Activated CD8-positive, alpha-beta memory T cell treated with anti-CD3 and anti-CD28 coated beads, Interleukin-2, amount 10 ng/mL, durations not matched to agents 7 days and 5 days (primary cell): ENCODE measurements around the gene AFG1L. TPM values are rescaled to one million over a fixed set of nuclear protein-coding genes. Genes with fewer than 3 reads are reported as not detected.

Experiments
- ATAC-seq: fragments of 150-1000 bp; cut with Tn5 transposase; one replicate; pipeline ENCODE4 v1.10.0; 2021; ENCODE audit warnings: moderate library complexity
- CTCF ChIA-PET: fragments of 350-600 bp; sonication (Branson Sonifier 250); formaldehyde crosslinking; loops from one replicate; lab custom pipeline; 2021; ENCODE audit warnings: antibody characterized with exemption; lab: Charles Lee
- DNase-seq: peaks from one replicate; pipeline ENCODE4 v3.0.0-alpha.2; 2020
- H3K27ac Mint-ChIP-seq: one replicate; pipeline ENCODE4 v1.8.0; 2021; ENCODE audit warnings: mild to moderate bottlenecking, mixed read lengths
- H3K27me3 Mint-ChIP-seq: one replicate; pipeline ENCODE4 v1.8.0; 2021; ENCODE audit warnings: mixed read lengths
- H3K36me3 Mint-ChIP-seq: one replicate; pipeline ENCODE4 v1.8.0; 2021; ENCODE audit warnings: mild to moderate bottlenecking, mixed read lengths
- H3K4me1 Mint-ChIP-seq: one replicate; pipeline ENCODE4 v1.8.0; 2021; ENCODE audit warnings: mixed read lengths
- H3K4me3 Mint-ChIP-seq: one replicate; pipeline ENCODE4 v1.8.0; 2021; ENCODE audit warnings: mild to moderate bottlenecking, moderate library complexity, mixed read lengths
- H3K9me3 Mint-ChIP-seq: one replicate; pipeline ENCODE4 v1.8.0; 2022; ENCODE audit warnings: low read depth, mixed read lengths
- total RNA-seq, 2 experiments: library from RNA; stranded (reverse); gene quantifications; one replicate each; pipeline ENCODE4 v1.2.3, GENCODE V29; 2021

AFG1L gene
- total RNA-seq, 2 experiments from 2014 or later = 3.9 to 8.9 TPM

- peaks cover 2% of the 10 kb centered on the region for H3K9me3 Mint-ChIP-seq
- CTCF ChIA-PET = interaction anchor here (1.2 to 8.9 kb wide), 11 partner anchors 15 to 535 kb away, joined by 3 to 115 read pairs (median 7); partner anchors contain the start of gene ARMC2
- H3K4me3 Mint-ChIP-seq = no peak overlapping the region
- DNase-seq (no peak), ATAC-seq (no peak)
- H3K4me1 Mint-ChIP-seq = peaks cover 19% of the 10 kb centered on the region
- H3K27ac Mint-ChIP-seq = no peak overlapping the region
- peaks cover 16% of the 10 kb centered on the region for H3K27me3 Mint-ChIP-seq
- H3K36me3 Mint-ChIP-seq = peaks cover 2% of the 10 kb centered on the region
These were observed 248.5 kb downstream of the AFG1L start for GRCh38 chr6:108543175-108543940.

DNA sequence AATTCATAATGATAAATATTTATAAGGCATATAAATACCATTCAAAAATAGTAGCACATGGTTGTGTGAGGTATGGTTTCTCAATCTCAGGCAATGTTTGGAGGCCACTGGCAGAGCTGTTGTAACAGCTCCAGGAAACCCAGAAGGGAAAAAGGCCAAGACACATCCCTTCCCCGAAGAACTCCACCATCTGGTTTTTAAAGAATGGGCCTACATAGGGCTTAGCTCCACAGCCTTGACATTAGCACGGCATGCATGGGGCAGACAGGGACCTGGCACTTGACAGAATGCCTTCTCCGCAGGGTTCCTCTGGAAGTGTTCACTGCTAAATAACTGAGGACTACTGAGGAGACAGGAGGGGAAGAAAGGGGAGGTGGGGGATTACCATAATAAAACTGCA, 249.8 kb downstream of the AFG1L start:
- H3K4me1 Mint-ChIP-seq = peaks cover 19% of the 10 kb centered on the region
- peaks cover under 1% of the 10 kb centered on the region for H3K36me3 Mint-ChIP-seq
- H3K27me3 Mint-ChIP-seq = peaks cover 15% of the 10 kb centered on the region
- no peak for DNase-seq
- CTCF ChIA-PET = interaction anchor here (0.8 to 8.9 kb wide), 4 partner anchors 239 to 529 kb away, joined by 3 to 115 read pairs (median 6); no protein-coding TSS in a partner anchor
- ATAC-seq = no peak
- no peak overlapping the region for H3K27ac Mint-ChIP-seq
- no peak overlapping the region for H3K4me3 Mint-ChIP-seq
- H3K9me3 Mint-ChIP-seq = peaks cover under 1% of the 10 kb centered on the region

DNA sequence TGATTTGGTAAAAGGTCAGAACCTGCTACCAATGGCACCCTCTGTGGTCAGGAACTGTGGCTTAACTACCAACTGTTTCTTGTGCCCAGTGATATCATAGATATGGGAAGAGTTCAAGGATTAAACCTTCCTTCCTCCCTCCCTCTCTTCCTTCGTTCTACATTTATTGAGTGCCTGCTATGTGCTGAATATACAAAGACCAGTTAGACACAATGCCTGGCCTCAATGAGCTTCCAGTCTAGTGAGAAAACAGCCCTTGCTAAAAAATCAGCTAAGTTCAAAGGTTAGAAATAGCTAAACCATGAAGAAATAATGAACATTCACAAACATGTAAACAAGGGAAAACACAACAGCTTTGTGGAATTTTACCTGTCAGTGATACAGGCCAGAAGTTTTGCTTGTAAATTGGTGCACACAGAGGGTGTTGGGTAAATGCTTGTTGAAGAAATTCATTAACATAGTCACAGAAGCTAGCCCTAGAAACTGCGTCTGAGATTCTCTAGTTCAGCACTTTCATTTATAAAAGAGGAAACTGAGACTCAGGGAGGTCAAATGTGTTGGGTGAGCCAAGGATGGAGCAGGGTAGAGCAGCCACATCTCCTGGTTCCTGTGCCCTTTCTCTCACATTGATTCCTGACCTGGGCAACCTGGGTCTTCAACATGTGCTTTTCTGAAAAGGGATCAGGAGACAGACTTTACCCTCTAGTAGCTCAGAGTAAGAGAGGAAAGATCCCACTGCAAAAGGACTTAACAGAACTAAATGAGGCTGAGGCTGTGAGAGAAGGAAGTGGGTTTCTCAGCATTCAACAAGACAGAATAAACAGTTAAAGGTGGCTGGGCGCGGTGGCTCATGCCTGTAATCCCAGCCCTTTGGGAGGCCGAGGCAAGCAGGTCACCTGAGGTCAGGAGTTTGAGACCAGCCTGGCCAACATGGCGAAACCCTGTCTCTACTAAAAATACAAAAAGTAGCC, 251.5 kb downstream of the AFG1L start:
- Mint-ChIP-seq H3K27me3 (peaks cover 6% of the 10 kb centered on the region), H3K9me3 (no peaks in the 10 kb centered on the region), H3K4me3 (no peak overlapping the region), H3K4me1 (peaks cover 19% of the 10 kb centered on the region), H3K36me3 (no peaks in the 10 kb centered on the region), H3K27ac (peak overlapping the region; percentile 69)
- ATAC-seq = no peak
- no peak for DNase-seq
- CTCF ChIA-PET = interaction anchor here (1.1 to 8.9 kb wide), 8 partner anchors 11 to 527 kb away, joined by 3 to 115 read pairs (median 6); partner anchors contain the start of gene ARMC2

DNA sequence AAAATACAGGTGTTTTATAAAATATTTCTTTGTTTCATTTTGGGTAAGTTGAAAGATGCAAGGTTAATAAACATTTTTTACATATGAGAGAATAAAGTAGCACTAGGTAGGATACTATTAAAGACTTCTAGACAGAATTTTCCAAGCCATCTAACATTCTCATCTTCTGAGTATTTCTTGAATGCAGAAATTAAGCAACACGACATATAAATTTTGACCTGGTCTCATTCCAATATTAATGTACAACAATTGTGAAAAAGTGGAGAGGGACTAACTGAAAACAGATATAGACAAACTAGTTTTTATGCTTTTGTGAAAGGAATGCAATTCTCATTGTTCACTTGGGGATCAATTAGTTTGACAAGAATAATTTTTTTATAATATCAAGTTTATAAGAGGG, 254.4 kb downstream of the AFG1L start:
- Mint-ChIP-seq H3K27ac (no peak overlapping the region), H3K27me3 (peaks cover 5% of the 10 kb centered on the region), H3K36me3 (no peaks in the 10 kb centered on the region), H3K9me3 (no peaks in the 10 kb centered on the region), H3K4me1 (peaks cover 11% of the 10 kb centered on the region), H3K4me3 (no peak overlapping the region)
- no peak for DNase-seq
- ATAC-seq = no peak
- CTCF ChIA-PET = no interaction called here

DNA sequence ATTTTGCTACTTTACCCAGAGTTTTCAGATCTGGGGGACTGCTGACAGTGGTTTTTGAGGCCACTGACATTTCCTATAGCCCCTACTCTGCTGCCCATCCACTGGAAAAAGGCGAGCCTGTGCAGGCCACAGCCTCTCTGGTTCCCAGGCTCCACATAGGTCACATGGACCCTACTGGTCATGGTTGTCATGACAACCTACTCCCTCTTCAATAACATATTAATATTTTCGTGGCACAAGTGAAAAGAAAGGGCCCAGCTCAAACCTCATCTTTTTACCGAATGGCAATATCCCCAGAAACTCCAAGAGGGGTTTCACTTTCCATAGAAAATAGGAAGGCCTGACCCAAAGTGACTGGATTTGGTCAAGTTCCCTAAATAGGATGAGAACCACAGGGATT, 254.9 kb downstream of the AFG1L start:
- peaks cover 11% of the 10 kb centered on the region for H3K4me1 Mint-ChIP-seq
- H3K27ac Mint-ChIP-seq = no peak overlapping the region
- H3K4me3 Mint-ChIP-seq = no peak overlapping the region
- no peaks in the 10 kb centered on the region for H3K36me3 Mint-ChIP-seq
- ATAC-seq (no peak), DNase-seq (no peak)
- H3K27me3 Mint-ChIP-seq = peaks cover 5% of the 10 kb centered on the region
- H3K9me3 Mint-ChIP-seq = no peaks in the 10 kb centered on the region
- CTCF ChIA-PET = interaction anchor here (1.8 kb wide), 1 partner anchor 8 kb away, joined by 8 read pairs; no protein-coding TSS in a partner anchor

- no peaks in the 10 kb centered on the region for H3K9me3 Mint-ChIP-seq
- CTCF ChIA-PET = interaction anchor here (1.8 kb wide), 1 partner anchor 9 kb away, joined by 8 read pairs; no protein-coding TSS in a partner anchor
- H3K27ac Mint-ChIP-seq = no peak overlapping the region
- no peak for DNase-seq
- H3K36me3 Mint-ChIP-seq = no peaks in the 10 kb centered on the region
- H3K27me3 Mint-ChIP-seq = peaks cover 8% of the 10 kb centered on the region
- no peak for ATAC-seq
- no peak overlapping the region for H3K4me3 Mint-ChIP-seq
- H3K4me1 Mint-ChIP-seq = peaks cover 11% of the 10 kb centered on the region
These were observed 255.4 kb downstream of the AFG1L start for GRCh38 chr6:108550256-108550655.

DNA sequence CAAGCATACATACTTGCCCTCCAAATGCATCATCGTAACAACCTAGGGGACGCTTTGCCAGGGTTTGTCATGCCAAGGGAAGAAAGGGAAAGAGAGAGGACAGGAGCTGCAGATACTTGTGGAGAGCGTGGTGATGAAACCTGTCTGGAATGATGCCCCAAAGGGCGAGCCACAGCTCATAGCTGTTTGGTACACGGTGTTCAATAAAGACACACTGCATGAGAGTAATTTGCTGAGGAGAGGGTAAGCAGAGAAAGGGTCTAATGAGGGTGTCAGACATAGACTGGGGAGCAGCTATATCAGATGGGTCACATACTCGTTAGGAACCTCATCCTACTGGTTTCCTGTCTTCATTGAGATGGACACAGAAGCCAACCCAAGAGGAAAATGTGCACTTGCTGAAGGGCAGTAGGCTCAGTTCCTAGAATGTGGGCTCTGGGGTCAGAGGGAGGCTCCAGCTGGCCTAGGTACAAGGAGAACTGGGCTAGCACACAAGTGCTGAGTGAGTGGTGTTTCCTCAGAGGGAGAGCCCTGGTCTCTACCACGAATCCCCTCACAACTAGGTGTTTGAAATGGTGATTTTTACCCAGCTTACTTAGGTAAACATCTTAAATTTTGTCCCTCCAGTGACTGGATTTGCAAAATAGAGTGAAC, 260.7 kb downstream of the AFG1L start:
- Mint-ChIP-seq H3K27me3 (peaks cover 22% of the 10 kb centered on the region), H3K4me1 (peaks cover 12% of the 10 kb centered on the region), H3K36me3 (no peaks in the 10 kb centered on the region), H3K9me3 (no peaks in the 10 kb centered on the region), H3K27ac (no peak overlapping the region), H3K4me3 (no peak overlapping the region)
- ATAC-seq (no peak), DNase-seq (no peak)
- CTCF ChIA-PET = interaction anchor here (0.6 to 3.2 kb wide), 3 partner anchors 14 to 280 kb away, joined by 4 to 17 read pairs (median 4); no protein-coding TSS in a partner anchor

GRCh38 chr6:108556250-108556649, 261.4 kb downstream of the AFG1L start:
- Mint-ChIP-seq H3K27ac (no peak overlapping the region), H3K9me3 (no peaks in the 10 kb centered on the region), H3K36me3 (no peaks in the 10 kb centered on the region), H3K4me3 (no peak overlapping the region), H3K27me3 (peaks cover 22% of the 10 kb centered on the region), H3K4me1 (peaks cover 12% of the 10 kb centered on the region)
- ATAC-seq (no peak), DNase-seq (no peak)
- CTCF ChIA-PET = interaction anchor here (0.9 to 1.4 kb wide), 2 partner anchors 9 to 280 kb away, joined by 3 to 4 read pairs; no protein-coding TSS in a partner anchor

GRCh38 chr6:108556866-108557493, 262.1 kb downstream of the AFG1L start:
- H3K27ac Mint-ChIP-seq = peak overlapping the region; percentile 28
- H3K9me3 Mint-ChIP-seq = no peaks in the 10 kb centered on the region
- CTCF ChIA-PET = interaction anchor here (0.9 to 2.5 kb wide), 5 partner anchors 8 to 336 kb away, joined by 3 to 9 read pairs (median 6); no protein-coding TSS in a partner anchor
- peaks cover 4% of the 10 kb centered on the region for H3K36me3 Mint-ChIP-seq
- ATAC-seq (no peak), DNase-seq (no peak)
- peak overlapping the region; percentile 91 for H3K4me3 Mint-ChIP-seq
- peaks cover 15% of the 10 kb centered on the region for H3K4me1 Mint-ChIP-seq
- peaks cover 22% of the 10 kb centered on the region for H3K27me3 Mint-ChIP-seq

GRCh38 chr6:108557494-108558371, 262.9 kb downstream of the AFG1L start:
- Mint-ChIP-seq H3K9me3 (no peaks in the 10 kb centered on the region), H3K4me1 (peaks cover 23% of the 10 kb centered on the region), H3K27me3 (peaks cover 24% of the 10 kb centered on the region), H3K36me3 (peaks cover 11% of the 10 kb centered on the region), H3K4me3 (peak overlapping the region; percentile 91), H3K27ac (peak overlapping the region; percentile 95)
- CTCF ChIA-PET = interaction anchor here (0.8 to 2.5 kb wide), 8 partner anchors 12 to 516 kb away, joined by 3 to 9 read pairs (median 6); no protein-coding TSS in a partner anchor
- ATAC-seq = peak; percentile 35
- DNase-seq = peak; percentile 75

GRCh38 chr6:108558372-108559096, 263.7 kb downstream of the AFG1L start:
- H3K4me1 Mint-ChIP-seq = peaks cover 28% of the 10 kb centered on the region

More at GRCh38 chr6:108558372-108559096, 263.7 kb downstream of the AFG1L start:
- Mint-ChIP-seq H3K27me3 (peaks cover 22% of the 10 kb centered on the region), H3K4me3 (peak overlapping the region; percentile 91), H3K27ac (peak overlapping the region; percentile 95), H3K36me3 (peaks cover 16% of the 10 kb centered on the region), H3K9me3 (no peaks in the 10 kb centered on the region)
- DNase-seq (peak; percentile 98), ATAC-seq (peak; percentile 76)
- CTCF ChIA-PET = interaction anchor here (0.8 to 2.5 kb wide), 9 partner anchors 12 to 515 kb away, joined by 3 to 9 read pairs (median 5); no protein-coding TSS in a partner anchor
